ENCODE measurements around the gene LZIC.

The LZIC gene

DNA sequence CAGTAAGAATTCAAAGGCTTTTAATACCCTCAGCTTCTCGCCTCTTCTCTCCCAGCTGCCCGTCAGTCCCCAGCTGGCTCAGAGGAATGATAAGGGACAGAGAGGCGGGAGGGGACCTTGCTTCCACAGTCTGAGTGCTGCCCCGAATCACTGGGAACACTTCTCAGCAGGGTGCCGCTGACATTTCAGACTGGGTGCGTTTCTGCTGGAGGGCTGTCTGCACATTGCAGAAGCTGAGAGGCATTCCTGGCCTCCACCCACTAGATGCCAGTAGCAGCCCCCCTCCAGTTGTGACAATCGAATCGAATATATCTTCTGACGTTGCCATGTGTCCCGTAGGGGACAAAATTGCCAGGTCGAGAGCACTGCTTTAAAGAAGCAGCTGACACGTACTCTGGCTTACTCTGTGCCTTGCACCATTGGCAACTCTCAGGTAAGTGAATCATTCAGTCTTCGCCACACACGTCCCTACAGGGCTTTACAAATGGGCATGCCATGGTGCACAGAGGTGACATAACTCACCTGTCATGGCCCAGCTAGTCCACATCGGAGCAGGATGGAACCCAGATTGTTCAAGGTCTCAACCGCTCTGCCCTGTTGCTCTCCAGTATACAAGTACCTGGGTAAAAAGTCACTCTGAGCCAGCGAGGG lies 57.0 kb downstream of the LZIC start:
- DNase-seq (ENCODE audit: low read depth in 2 of 2, low spot score in 1 of 2): no peak

DNA sequence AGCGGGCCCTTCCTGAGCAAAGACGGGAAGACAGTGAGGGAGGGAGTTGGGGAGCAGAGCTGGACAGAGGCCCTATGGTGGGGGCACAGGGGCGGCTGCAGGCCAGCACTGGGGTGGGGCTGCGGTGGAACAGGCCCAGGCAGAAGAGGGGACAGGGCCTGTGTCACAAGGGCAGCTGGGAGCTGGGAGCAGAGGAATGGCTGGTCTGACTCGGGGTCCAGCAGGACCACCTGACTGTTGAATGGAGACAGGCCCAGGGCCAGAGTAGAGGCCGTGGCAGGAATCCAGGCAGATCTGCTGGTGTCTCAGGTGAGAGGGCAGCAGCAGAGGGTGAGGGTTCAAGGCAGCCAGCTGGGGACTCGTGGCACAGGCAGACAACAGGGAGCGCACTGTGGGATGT lies 58.4 kb downstream of the LZIC start:
- DNase-seq (ENCODE audit: low read depth in 2 of 2, low spot score in 1 of 2): no peak

DNA sequence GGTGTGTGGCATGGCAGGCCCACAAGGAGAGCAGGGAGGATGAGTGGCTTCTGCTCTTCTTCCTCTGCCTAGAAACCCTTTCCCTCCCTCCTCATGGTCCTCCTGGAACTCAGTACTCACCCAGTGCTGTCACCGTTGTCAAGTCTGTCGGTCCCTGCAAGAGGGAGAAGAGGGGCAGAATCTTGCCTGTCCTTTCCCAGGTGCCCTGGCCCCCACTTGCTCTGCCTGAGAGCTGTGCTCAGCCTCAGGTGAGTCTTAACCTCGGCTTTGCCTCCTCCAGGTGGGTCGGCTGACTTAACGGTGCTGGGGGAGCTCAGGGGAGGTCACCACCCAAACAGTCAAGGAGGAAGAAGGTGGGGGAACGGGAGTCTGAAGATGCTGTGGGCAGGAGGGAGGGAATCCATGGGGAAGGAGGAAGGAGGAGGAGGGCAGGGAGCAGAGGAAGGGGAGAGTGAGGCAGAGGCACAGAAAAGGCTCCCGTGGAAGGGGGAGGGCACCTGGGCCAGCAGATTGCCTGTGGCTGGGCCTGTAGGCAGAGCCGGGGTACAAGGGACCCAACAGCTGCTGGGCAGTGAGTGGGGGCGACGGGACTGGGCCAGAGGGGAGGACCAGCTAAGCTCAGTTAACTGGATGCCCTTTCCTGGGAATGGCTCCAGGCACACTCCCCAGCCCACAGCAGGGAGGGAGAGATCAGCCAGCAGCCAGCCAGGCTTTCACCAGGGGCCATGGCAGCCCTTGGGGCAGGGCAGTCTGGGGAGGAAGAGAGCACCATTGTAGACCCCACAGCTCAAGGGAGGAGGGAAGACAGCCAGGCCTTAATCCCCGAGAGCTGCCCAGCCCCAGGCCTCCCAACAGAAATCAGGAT lies 59.4 kb downstream of the LZIC start:
- DNase-seq (ENCODE audit: low read depth in 2 of 2, low spot score in 1 of 2): no peak

DNA sequence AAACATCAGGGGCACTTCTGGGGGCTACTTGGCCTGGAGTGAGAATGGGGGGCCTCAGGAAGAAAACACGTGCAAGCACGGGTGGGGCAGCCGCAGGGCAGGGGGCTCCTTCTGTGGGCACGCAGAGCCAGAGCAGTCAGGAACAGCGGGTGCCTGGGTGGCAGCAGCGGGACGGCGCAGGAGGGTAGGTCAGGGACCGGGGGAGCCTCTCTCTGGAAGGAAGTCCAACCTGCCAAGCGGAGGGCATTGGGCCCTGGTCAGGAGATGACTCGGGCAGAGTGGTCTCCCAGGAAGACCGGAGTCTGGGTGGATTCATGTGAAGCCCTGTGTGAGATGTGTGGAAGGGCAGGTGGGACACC lies 60.3 kb downstream of the LZIC start:
- no peak for DNase-seq (ENCODE audit: low read depth in 2 of 2, low spot score in 1 of 2)

DNA sequence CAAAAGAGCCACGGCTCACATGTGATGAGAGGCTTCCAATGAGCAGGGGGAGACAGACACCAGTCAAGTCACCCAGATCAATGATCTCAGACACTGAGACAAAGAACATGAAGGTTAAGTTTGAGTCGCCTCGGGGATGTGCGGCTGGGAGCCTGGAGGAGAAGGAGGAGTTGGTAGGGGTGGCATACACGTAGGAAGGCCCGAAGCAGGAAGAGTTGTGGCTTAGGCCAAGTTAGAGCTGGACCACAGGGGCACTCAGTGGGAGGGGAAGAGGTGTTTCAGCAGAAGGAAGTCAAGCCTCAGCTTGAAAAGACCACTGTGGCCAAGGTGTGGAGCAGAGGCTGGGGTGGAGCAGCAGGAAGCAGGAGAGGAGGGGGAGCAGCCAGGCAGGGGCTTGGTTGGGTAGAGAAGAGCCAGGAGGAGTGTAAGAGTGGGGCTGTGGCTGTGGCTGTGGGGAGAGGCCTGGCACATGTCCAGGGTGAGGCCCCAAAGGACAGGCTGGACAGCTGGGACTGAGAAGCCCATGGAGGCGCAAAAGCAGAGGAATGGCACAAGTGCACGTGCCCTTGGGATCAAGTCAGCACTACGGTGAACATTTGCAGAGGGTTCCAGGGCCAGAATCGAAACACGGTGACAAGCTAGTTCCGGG lies 60.8 kb downstream of the LZIC start:
- no peak for DNase-seq (ENCODE audit: low read depth in 2 of 2, low spot score in 1 of 2)

DNA sequence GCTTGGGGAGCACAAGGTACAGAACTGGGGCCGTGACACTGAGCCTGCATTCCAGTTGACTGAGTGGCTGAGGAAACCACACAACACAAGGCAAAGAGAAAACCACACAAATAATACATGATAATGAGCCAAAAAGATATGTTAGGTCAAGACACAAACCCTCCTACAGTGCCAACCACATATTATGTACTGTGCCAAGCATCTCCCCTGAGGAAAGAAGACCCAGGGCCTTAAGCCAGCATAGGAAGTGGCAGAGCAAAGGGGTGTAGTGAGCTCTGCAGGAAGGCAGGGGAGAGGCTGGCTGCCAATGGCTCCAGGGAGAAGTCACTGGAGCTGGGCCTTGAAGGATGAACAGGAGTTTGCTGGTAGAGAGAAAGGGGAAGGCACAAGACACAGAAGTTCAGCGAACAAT lies 61.3 kb downstream of the LZIC start:
- no peak for DNase-seq (ENCODE audit: low read depth in 2 of 2, low spot score in 1 of 2)
